ENCODE results near the gene SPATA31D1. TPM values are rescaled to one million over a fixed set of nuclear protein-coding genes. Genes with fewer than 3 reads are reported as not detected.

SPATA31D1 gene
- polyA plus RNA-seq, 1 donor from 2014 or later, result not detected

- Histone ChIP-seq H3F3A (ENCODE audit: insufficient read depth, low read length, poor library complexity, severe bottlenecking) (no peaks in the 10 kb centered on the region), H3K4me2 (ENCODE audit: low read length) (no peak overlapping the region), H3K9ac (ENCODE audit: low read length) (no peak overlapping the region), H3K4me3 (ENCODE audit: low read length) (no peak overlapping the region), H4K20me1 (ENCODE audit: insufficient read depth) (no peaks in the 10 kb centered on the region), H2AFZ (ENCODE audit: low read depth, low read length) (no peak overlapping the region), H3K27ac (ENCODE audit: low read length) (no peak overlapping the region), H3K36me3 (ENCODE audit: insufficient read depth, low read length) (no peaks in the 10 kb centered on the region), H3K9me3 (ENCODE audit: low read length) (no peaks in the 10 kb centered on the region), H3K79me2 (replicated peaks; ENCODE audit: insufficient read depth, low read length) (no peaks in the 10 kb centered on the region), H3K27me3 (ENCODE audit: insufficient read depth, low read depth, low read length) (no peaks in the 10 kb centered on the region), H3K9me2 (ENCODE audit: insufficient read depth, low read length) (no peaks in the 10 kb centered on the region)
- TF ChIP-seq EZH2 (IDR thresholded peaks at IDR 0.05; ENCODE audit: borderline replicate concordance, insufficient read depth, low read length, poor library complexity, severe bottlenecking) (no peak), TAF1 (IDR thresholded peaks at IDR 0.05; ENCODE audit: low read depth) (no peak), RAD21 (conservative IDR thresholded peaks at IDR 0.05) (no peak), MXI1 (conservative IDR thresholded peaks at IDR 0.05; ENCODE audit: poor library complexity, severe bottlenecking) (no peak), EP300 (conservative IDR thresholded peaks at IDR 0.05; ENCODE audit: poor library complexity, severe bottlenecking) (no peak), POLR2AphosphoS5 (IDR thresholded peaks at IDR 0.05) (no peak)
These were observed 22.6 kb downstream of the SPATA31D1 start for GRCh38 chr9:82011133-82011532.

- H3K4me3 ChIP-seq (ENCODE audit: low read length), result no peak overlapping the region
- no peak overlapping the region for H2AFZ ChIP-seq (ENCODE audit: low read depth, low read length)
- TF ChIP-seq EZH2 (IDR thresholded peaks at IDR 0.05; ENCODE audit: borderline replicate concordance, insufficient read depth, low read length, poor library complexity, severe bottlenecking), result no peak
- no peak for TF ChIP-seq SMC3 (conservative IDR thresholded peaks at IDR 0.05; ENCODE audit: poor library complexity)
- no peak for TF ChIP-seq TAF1 (IDR thresholded peaks at IDR 0.05; ENCODE audit: low read depth)
- no peak for TF ChIP-seq EP300 (conservative IDR thresholded peaks at IDR 0.05; ENCODE audit: poor library complexity, severe bottlenecking)
- TF ChIP-seq, protein P1, sequence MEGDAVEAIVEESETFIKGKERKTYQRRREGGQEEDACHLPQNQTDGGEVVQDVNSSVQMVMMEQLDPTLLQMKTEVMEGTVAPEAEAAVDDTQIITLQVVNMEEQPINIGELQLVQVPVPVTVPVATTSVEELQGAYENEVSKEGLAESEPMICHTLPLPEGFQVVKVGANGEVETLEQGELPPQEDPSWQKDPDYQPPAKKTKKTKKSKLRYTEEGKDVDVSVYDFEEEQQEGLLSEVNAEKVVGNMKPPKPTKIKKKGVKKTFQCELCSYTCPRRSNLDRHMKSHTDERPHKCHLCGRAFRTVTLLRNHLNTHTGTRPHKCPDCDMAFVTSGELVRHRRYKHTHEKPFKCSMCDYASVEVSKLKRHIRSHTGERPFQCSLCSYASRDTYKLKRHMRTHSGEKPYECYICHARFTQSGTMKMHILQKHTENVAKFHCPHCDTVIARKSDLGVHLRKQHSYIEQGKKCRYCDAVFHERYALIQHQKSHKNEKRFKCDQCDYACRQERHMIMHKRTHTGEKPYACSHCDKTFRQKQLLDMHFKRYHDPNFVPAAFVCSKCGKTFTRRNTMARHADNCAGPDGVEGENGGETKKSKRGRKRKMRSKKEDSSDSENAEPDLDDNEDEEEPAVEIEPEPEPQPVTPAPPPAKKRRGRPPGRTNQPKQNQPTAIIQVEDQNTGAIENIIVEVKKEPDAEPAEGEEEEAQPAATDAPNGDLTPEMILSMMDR (IDR thresholded peaks at IDR 0.05; ENCODE audit: poor library complexity, severe bottlenecking), result no peak
- TF ChIP-seq POLR2AphosphoS5 (IDR thresholded peaks at IDR 0.05), result no peak
- TF ChIP-seq MXI1 (conservative IDR thresholded peaks at IDR 0.05; ENCODE audit: poor library complexity, severe bottlenecking), result no peak
- TF ChIP-seq RAD21 (conservative IDR thresholded peaks at IDR 0.05), result no peak
- no peak for TF ChIP-seq REST (IDR thresholded peaks at IDR 0.05; ENCODE audit: borderline replicate concordance)
- no peaks in the 10 kb centered on the region for H3K9me3 ChIP-seq (ENCODE audit: low read length)
- no peaks in the 10 kb centered on the region for H3F3A ChIP-seq (ENCODE audit: insufficient read depth, low read length, poor library complexity, severe bottlenecking)
- H3K9me2 ChIP-seq (ENCODE audit: insufficient read depth, low read length), result no peaks in the 10 kb centered on the region
- no peaks in the 10 kb centered on the region for H3K79me2 ChIP-seq (replicated peaks; ENCODE audit: insufficient read depth, low read length)
- H3K4me2 ChIP-seq (ENCODE audit: low read length), result no peak overlapping the region
- no peaks in the 10 kb centered on the region for H4K20me1 ChIP-seq (ENCODE audit: insufficient read depth)
- no peak overlapping the region for H3K27ac ChIP-seq (ENCODE audit: low read length)
- H3K27me3 ChIP-seq (ENCODE audit: insufficient read depth, low read depth, low read length), result no peaks in the 10 kb centered on the region
- H3K9ac ChIP-seq (ENCODE audit: low read length), result no peak overlapping the region
- no peaks in the 10 kb centered on the region for H3K36me3 ChIP-seq (ENCODE audit: insufficient read depth, low read length)
These were observed 23.7 kb downstream of the SPATA31D1 start for GRCh38 chr9:82012276-82012675.

All from neural cell (in vitro differentiated cells).